SU-DHL-6 (cell line): ENCODE measurements around the gene ANKRD63.

Experiments
- H2AFZ ChIP-seq: fragments of 200-600 bp; sonication (generic); 2 replicates; pipeline ENCODE4 v1.6.1; 2014; ENCODE audit warnings: low read depth, mild to moderate bottlenecking, moderate library complexity, mixed read lengths, antibody characterized with exemption, low read length; ENCODE audit not compliant: severe bottlenecking
- H3F3A ChIP-seq: fragments of 200-600 bp; shearing (Covaris generic); 2 replicates; pipeline ENCODE4 v1.6.0; 2016; ENCODE audit warnings: antibody characterized with exemption, mild to moderate bottlenecking; ENCODE audit not compliant: insufficient read depth
- H3K27ac ChIP-seq: fragments of 200-600 bp; sonication (generic); 2 replicates; pipeline ENCODE4 v1.5.1; 2016; ENCODE audit warnings: low read depth, mild to moderate bottlenecking, low read length, moderate library complexity, mixed read lengths
- H3K27me3 ChIP-seq: fragments of 200-600 bp; sonication (generic), shearing (Covaris generic); 2 replicates; pipeline ENCODE4 v1.6.0; 2014; ENCODE audit warnings: mild to moderate bottlenecking, low read length
- H3K36me3 ChIP-seq: fragments of 200-600 bp; sonication (generic); 2 replicates; pipeline ENCODE4 v1.6.1; 2014; ENCODE audit warnings: mild to moderate bottlenecking, low read length, mixed read lengths
- H3K4me2 ChIP-seq: fragments of 300-600, 200-600 bp; shearing (Covaris generic), sonication (generic); 2 replicates; pipeline ENCODE4 v1.6.0; 2014; ENCODE audit warnings: low read length, low read depth, mild to moderate bottlenecking; ENCODE audit not compliant: poor library complexity, severe bottlenecking
- H3K4me3 ChIP-seq: fragments of 200-600 bp; sonication (generic); 2 replicates; pipeline ENCODE4 v1.5.1; 2014; ENCODE audit warnings: antibody characterized with exemption, low read length, mild to moderate bottlenecking, mixed read lengths; ENCODE audit not compliant: insufficient read depth, poor library complexity, severe bottlenecking
- H3K79me2 ChIP-seq: fragments of 200-600 bp; sonication (generic); 2 replicates; pipeline ENCODE4 v1.6.1; 2014; ENCODE audit warnings: mild to moderate bottlenecking, low read length, moderate library complexity; ENCODE audit not compliant: insufficient read depth
- H3K9ac ChIP-seq: fragments of 200-600 bp; sonication (generic); 2 replicates; pipeline ENCODE4 v1.7.0; 2014; ENCODE audit warnings: mild to moderate bottlenecking, low read length
- H3K9me2 ChIP-seq: fragments of 200-600 bp; sonication (generic); replicated peaks from 2 replicates; pipeline ENCODE4 v1.6.1; 2014; ENCODE audit warnings: low read length; ENCODE audit not compliant: insufficient read depth
- H3K9me3 ChIP-seq: fragments of 200-600 bp; sonication (generic); 2 replicates; pipeline ENCODE4 v1.6.1; 2014; ENCODE audit warnings: low read length, mixed read lengths; ENCODE audit not compliant: insufficient read depth
- H4K20me1 ChIP-seq: fragments of 200-600 bp; sonication (generic); 2 replicates; pipeline ENCODE4 v1.6.1; 2014; ENCODE audit warnings: low read depth, mild to moderate bottlenecking, antibody characterized with exemption, low read length, moderate library complexity, mixed read lengths
- EZH2phosphoT487 ChIP-seq: fragments of 200-600 bp; sonication (generic), shearing (Covaris generic); conservative IDR thresholded peaks from 2 replicates; pipeline ENCODE4 v1.6.1; 2018; ENCODE audit warnings: mild to moderate bottlenecking, antibody characterized with exemption, low read length, moderate library complexity, mixed read lengths
- TF ChIP-seq, protein P1 (sequence below): fragments of 200-600 bp; sonication (generic); IDR thresholded peaks from one replicate; pipeline ENCODE4 v1.5.1; 2017; ENCODE audit warnings: antibody characterized with exemption, mild to moderate bottlenecking, low read length, moderate library complexity; ENCODE audit not compliant: insufficient read depth, poor library complexity, severe bottlenecking

ANKRD63 gene

GRCh38 chr15:40254452-40254851, 28.4 kb downstream of the ANKRD63 start:
- no peaks in the 10 kb centered on the region for H3K9me2 ChIP-seq
- TF ChIP-seq EZH2phosphoT487: no peak
- TF ChIP-seq, protein P1, sequence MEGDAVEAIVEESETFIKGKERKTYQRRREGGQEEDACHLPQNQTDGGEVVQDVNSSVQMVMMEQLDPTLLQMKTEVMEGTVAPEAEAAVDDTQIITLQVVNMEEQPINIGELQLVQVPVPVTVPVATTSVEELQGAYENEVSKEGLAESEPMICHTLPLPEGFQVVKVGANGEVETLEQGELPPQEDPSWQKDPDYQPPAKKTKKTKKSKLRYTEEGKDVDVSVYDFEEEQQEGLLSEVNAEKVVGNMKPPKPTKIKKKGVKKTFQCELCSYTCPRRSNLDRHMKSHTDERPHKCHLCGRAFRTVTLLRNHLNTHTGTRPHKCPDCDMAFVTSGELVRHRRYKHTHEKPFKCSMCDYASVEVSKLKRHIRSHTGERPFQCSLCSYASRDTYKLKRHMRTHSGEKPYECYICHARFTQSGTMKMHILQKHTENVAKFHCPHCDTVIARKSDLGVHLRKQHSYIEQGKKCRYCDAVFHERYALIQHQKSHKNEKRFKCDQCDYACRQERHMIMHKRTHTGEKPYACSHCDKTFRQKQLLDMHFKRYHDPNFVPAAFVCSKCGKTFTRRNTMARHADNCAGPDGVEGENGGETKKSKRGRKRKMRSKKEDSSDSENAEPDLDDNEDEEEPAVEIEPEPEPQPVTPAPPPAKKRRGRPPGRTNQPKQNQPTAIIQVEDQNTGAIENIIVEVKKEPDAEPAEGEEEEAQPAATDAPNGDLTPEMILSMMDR: no peak
- no peak overlapping the region for H3K4me3 ChIP-seq
- H3F3A ChIP-seq: no peaks in the 10 kb centered on the region
- H3K9ac ChIP-seq: no peak overlapping the region
- H3K4me2 ChIP-seq: no peak overlapping the region
- H2AFZ ChIP-seq: no peak overlapping the region
- no peaks in the 10 kb centered on the region for H3K79me2 ChIP-seq
- no peak overlapping the region for H3K27ac ChIP-seq
- H3K27me3 ChIP-seq: no peaks in the 10 kb centered on the region
- H3K9me3 ChIP-seq: no peaks in the 10 kb centered on the region
- H4K20me1 ChIP-seq: no peaks in the 10 kb centered on the region
- H3K36me3 ChIP-seq: no peaks in the 10 kb centered on the region

GRCh38 chr15:40253167-40253790, 29.6 kb downstream of the ANKRD63 start:
- Histone ChIP-seq H3F3A (no peaks in the 10 kb centered on the region), H2AFZ (no peak overlapping the region), H4K20me1 (no peaks in the 10 kb centered on the region), H3K4me2 (peak overlapping the region; percentile 17), H3K9me3 (no peaks in the 10 kb centered on the region), H3K9me2 (no peaks in the 10 kb centered on the region), H3K27ac (no peak overlapping the region), H3K4me3 (no peak overlapping the region), H3K36me3 (no peaks in the 10 kb centered on the region), H3K27me3 (no peaks in the 10 kb centered on the region), H3K9ac (no peak overlapping the region), H3K79me2 (no peaks in the 10 kb centered on the region)
- TF ChIP-seq, protein P1: no peak
- TF ChIP-seq EZH2phosphoT487: no peak

GRCh38 chr15:40252438-40253166, 30.3 kb downstream of the ANKRD63 start:
- H3K4me3 ChIP-seq: no peak overlapping the region
- H3K79me2 ChIP-seq: no peaks in the 10 kb centered on the region
- H3K27me3 ChIP-seq: no peaks in the 10 kb centered on the region
- H3K27ac ChIP-seq: no peak overlapping the region
- no peaks in the 10 kb centered on the region for H4K20me1 ChIP-seq
- no peaks in the 10 kb centered on the region for H3K9me2 ChIP-seq
- TF ChIP-seq, protein P1: no peak
- TF ChIP-seq EZH2phosphoT487: no peak
- peak overlapping the region; percentile 17 for H3K4me2 ChIP-seq
- H3K9me3 ChIP-seq: no peaks in the 10 kb centered on the region
- H3K9ac ChIP-seq: no peak overlapping the region
- no peaks in the 10 kb centered on the region for H3F3A ChIP-seq
- no peaks in the 10 kb centered on the region for H3K36me3 ChIP-seq
- H2AFZ ChIP-seq: no peak overlapping the region
